Activated naive CD8-positive, alpha-beta T cell treated with anti-CD3 and anti-CD28 coated beads, Interleukin-2, amount 50 U/mL, for 16 hours (primary cell): Measurements from ENCODE around the gene NPFF.
"Not testable (repeated sequence)": the region's sequence is repeated elsewhere in the genome, so short reads cannot be mapped to it uniquely, and the experiment has no call there.

Experiments used
- DNase-seq: peaks from one replicate; pipeline ENCODE4 v3.0.0-alpha.2; 2020; ENCODE audit warnings: low read depth, low spot score

NPFF gene

GRCh38 chr12:53496752-53497032 lies 10.6 kb downstream of the NPFF start:
- no peak for DNase-seq

- no peak for DNase-seq
Observed at GRCh38 chr12:53495903-53496751, 11.2 kb downstream of the NPFF start.

DNA sequence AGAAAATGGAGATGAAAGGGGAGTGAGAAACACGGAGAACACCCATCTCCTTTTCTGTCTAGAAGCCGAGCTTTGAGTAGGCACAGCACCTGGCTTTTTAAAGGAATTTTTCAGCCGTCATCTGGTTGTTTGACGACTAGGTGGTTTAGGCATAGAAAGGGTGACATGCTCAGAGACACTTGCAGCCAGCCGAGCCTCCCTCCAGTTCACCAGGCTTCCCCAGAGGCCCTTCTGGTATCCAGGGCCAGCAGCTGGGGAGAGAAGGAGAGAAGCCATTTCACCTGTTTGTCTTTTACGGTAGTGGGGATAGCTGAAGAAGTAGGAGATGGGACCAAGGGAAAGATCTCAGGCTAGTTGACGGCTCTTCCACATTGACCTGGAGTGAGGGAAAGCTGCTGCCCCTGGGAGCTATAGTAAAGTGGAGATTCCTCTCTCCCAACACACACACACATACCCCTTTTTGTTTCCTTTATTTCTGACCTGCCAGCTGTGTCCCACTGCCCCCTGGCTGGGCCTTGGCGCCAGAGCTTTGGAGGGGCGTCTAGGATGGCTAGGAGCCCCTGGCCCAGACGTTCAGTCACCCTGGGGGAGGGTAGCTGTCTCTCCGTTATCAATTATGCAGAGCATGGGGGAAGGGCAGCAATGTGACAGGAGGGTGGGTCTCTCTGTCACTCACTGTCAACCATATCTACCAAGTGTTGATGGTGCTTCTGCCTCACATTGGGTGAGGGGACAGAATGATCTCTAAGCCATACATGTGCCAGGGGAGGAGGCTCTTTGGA lies 13.5 kb downstream of the NPFF start:
- DNase-seq, result no peak

GRCh38 chr12:53492830-53493609 lies 14.3 kb downstream of the NPFF start:
- peak; percentile 63 for DNase-seq

DNA sequence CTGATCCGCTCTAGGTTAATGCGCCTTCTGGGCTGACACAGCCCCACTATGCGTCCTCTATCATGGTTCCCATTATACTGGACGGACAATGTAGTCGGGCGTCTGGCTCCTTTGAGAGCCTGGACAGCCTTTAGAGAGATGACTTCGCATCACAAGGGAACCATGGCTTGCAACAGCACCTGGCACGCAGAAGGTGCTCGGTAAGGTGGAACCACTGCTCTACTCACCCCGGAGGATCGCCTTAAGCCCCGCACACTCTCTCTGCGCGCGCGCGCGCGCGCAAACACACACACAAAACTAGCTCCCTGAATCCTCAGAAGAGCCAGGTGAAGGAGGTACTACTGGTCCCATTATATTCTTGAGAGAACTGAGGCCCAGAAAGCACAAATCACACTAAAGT lies 15.1 kb downstream of the NPFF start:
- no peak for DNase-seq

GRCh38 chr12:53489242-53489864 lies 17.9 kb downstream of the NPFF start:
- no peak for DNase-seq

- no peak for DNase-seq
Observed at GRCh38 chr12:53486736-53487487, 20.4 kb downstream of the NPFF start.

GRCh38 chr12:53485955-53486735 lies 21.1 kb downstream of the NPFF start:
- DNase-seq, result no peak

DNA sequence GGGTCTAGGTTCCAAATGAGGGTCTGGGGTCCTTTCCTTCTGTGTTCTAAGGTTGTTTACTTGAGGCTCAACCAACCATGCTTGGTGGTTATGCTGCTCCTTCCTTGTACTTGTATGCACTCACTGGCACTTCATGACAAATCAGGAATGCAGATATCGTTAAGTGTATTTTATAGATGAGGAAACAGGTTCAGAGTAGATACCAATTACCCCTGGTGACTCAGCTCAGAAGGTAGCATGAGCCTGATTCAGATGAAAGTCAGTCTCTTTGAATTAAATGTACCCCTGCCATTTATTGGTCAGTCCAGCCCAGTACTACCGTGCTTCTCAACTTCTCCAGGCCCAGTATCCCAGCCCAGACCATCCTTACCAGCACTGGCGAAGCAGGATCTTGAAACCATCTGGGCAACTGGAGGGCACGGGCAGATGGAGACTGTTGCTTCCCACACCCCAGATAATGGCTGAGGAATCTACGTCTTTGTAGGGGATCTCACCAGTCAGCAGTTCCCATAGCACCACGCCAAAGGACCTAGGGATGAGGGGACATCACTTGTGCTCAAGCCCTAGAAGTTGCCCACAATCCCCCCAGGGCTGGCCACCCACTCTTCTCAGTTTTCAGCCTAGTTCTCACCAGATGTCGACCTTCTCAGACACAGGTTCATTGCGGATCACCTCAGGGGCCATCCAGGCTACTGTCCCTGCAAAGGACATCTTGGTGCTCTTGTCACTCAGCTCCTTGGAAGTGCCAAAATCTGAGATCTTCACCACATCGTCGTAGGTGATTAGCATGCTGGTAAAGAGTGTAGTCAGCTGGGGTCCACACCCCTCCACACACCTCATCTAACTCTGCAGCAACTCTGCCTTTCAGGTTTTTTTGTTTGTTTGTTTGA lies 22.4 kb downstream of the NPFF start:
- DNase-seq, result no peak

- no peak for DNase-seq
Observed at GRCh38 chr12:53483979-53484377, 23.3 kb downstream of the NPFF start.

DNA sequence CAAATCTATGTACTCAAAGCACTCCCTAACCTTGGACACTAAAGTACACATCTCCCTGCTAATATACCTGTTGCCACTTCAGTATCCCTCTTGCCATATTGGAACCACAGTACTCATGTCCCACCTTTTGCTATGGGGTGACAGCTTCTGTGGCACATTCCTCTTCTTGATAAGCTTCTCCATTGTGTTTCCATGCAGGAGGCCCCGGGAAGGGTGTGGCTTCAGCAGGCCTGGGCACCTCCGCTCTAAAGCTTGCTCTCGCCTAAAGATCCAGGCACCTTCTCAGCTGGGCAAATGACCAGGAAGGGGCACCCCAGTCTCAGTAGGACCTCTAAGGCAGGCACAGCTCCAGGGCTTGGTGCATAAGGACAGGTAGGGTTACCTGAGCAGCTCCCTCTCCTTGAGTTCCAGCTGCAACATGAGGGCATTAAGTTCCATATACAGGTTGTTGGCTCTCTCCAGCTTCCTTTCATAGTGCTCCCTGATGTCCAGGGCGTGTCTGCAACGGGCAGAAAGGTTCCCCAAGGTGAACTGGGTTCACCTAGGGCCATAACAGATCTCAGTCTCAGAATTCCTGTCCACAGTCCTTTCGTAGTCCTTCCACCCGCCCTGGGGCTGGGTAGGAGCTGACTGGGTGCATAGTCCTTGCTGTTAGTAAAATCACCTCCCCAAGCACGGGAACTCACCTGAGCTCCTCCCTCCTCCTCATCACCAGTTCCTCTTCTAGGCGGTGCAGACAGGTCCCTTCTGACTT lies 23.9 kb downstream of the NPFF start:
- DNase-seq, result no peak

DNA sequence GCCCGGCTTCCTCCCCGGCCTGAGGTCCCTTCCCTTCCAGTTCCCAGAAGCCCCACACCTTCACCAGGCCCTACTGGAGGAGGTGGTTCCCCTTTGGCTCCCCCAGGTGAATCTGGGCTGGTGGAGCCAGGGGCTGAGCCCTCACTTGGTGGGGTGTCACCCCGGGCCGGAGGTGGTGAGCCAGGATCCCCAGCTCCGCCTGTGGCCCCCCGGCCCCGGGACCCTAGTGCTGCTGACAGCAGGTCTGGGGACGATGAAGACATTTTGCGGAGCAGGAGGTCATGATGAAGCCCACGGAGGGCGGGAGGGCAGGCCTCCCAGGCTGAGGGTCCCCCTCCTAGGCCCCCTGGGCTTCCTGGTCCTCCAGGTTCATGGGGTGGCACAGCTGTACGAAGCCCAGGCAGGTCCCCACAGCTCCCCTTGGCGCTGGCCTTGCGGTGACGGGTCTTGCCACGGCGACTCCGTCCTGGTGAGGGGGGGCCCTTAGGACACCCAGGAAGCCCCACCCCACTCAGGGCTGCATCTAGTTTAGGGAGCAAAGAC lies 24.6 kb downstream of the NPFF start:
- DNase-seq, result no peak

GRCh38 chr12:53481939-53482586 lies 25.2 kb downstream of the NPFF start:
- no peak for DNase-seq

DNA sequence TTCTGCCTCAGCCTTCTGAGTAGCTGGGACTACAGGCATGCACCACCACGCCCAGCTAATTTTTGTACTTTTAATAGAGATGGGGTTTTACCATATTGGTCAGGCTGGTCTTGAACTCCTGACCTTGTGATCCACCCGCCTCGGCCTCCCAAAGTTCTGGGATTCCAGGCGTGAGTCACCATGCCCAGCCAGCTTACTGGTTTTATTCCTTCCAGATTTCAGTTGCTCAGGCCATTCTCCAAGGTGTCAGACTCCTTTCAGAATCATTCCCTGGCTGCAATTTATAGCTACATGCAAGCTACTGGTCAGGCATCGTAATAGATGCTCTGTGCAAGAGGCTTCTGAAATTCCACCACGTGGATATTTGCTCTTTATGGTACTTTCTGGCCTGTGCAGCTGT lies 25.8 kb downstream of the NPFF start:
- DNase-seq, result not testable (repeated sequence)

- no peak for DNase-seq
Observed at GRCh38 chr12:53480491-53481442, 26.5 kb downstream of the NPFF start.

- DNase-seq, result no peak
Observed at GRCh38 chr12:53479331-53479730, 28.0 kb downstream of the NPFF start.

- no peak for DNase-seq
Observed at GRCh38 chr12:53478865-53479264, 28.4 kb downstream of the NPFF start.
